ENCODE results near the gene DLG5. TPM values are rescaled to one million over a fixed set of nuclear protein-coding genes. Genes with fewer than 3 reads are reported as not detected.
"Not testable (repeated sequence)": the region's sequence is repeated elsewhere in the genome, so short reads cannot be mapped to it uniquely, and the experiment has no call there.

The DLG5 gene
- total RNA-seq, 2 donors from 2014 or later, result 72.3 to 134 TPM

GRCh38 chr10:77770081-77770867 is 156.3 kb downstream of the DLG5 start:
- H3K9me3 ChIP-seq, result no peaks in the 10 kb centered on the region
- TF ChIP-seq CTCF (IDR thresholded peaks at IDR 0.05) (no peak), POLR2A (IDR thresholded peaks at IDR 0.05) (no peak), POLR2AphosphoS5 (IDR thresholded peaks at IDR 0.05) (no peak)
- H3K36me3 ChIP-seq, result no peaks in the 10 kb centered on the region
- no peak for DNase-seq (ENCODE audit: low spot score)
- no peaks in the 10 kb centered on the region for H3K27me3 ChIP-seq (replicated peaks; ENCODE audit: insufficient read depth)
- intact Hi-C loops (cut with DNase I), result no loop called here
- WGBS, result 73% methylated on average over 18 of the region's 18 CpGs
- no peaks in the 10 kb centered on the region for H3K4me1 ChIP-seq (replicated peaks)
- H3K4me3 ChIP-seq, result no peak overlapping the region
- no peak overlapping the region for H3K27ac ChIP-seq

- H3K36me3 ChIP-seq, result no peaks in the 10 kb centered on the region
- H3K27ac ChIP-seq, result no peak overlapping the region
- H3K4me1 ChIP-seq (replicated peaks), result no peaks in the 10 kb centered on the region
- TF ChIP-seq POLR2A (IDR thresholded peaks at IDR 0.05) (no peak), POLR2AphosphoS5 (IDR thresholded peaks at IDR 0.05) (no peak), CTCF (IDR thresholded peaks at IDR 0.05) (no peak)
- no peaks in the 10 kb centered on the region for H3K27me3 ChIP-seq (replicated peaks; ENCODE audit: insufficient read depth)
- no peaks in the 10 kb centered on the region for H3K9me3 ChIP-seq
- intact Hi-C loops (cut with DNase I), result no loop called here
- 100% methylated on average over 1 of the region's 1 CpG for WGBS
- no peak overlapping the region for H3K4me3 ChIP-seq
- no peak for DNase-seq (ENCODE audit: low spot score)
These were observed 158.5 kb downstream of the DLG5 start for GRCh38 chr10:77768039-77768438.

GRCh38 chr10:77763453-77764430 is 162.8 kb downstream of the DLG5 start:
- Histone ChIP-seq H3K4me3 (no peak overlapping the region), H3K27ac (no peak overlapping the region), H3K9me3 (no peaks in the 10 kb centered on the region), H3K36me3 (no peaks in the 10 kb centered on the region), H3K27me3 (replicated peaks; ENCODE audit: insufficient read depth) (no peaks in the 10 kb centered on the region), H3K4me1 (replicated peaks) (no peaks in the 10 kb centered on the region)
- DNase-seq (ENCODE audit: low spot score), result no peak
- no peak for TF ChIP-seq CTCF (IDR thresholded peaks at IDR 0.05)
- no peak for TF ChIP-seq POLR2AphosphoS5 (IDR thresholded peaks at IDR 0.05)
- TF ChIP-seq POLR2A (IDR thresholded peaks at IDR 0.05), result no peak
- 75% methylated on average over 9 of the region's 9 CpGs for WGBS
- intact Hi-C loops (cut with DNase I), result no loop called here

GRCh38 chr10:77758406-77758805 is 168.1 kb downstream of the DLG5 start:
- DNase-seq (ENCODE audit: low spot score); H3K4me1 ChIP-seq (replicated peaks); intact Hi-C loops (cut with DNase I); H3K36me3 ChIP-seq; H3K4me3 ChIP-seq; H3K27me3 ChIP-seq (replicated peaks; ENCODE audit: insufficient read depth); H3K27ac ChIP-seq; H3K9me3 ChIP-seq: not testable (repeated sequence)
- WGBS, result 86% methylated on average over 2 of the region's 2 CpGs

All from prostate gland (tissue), 2 donors.